K562 (cell line): Measurements from ENCODE around the gene DAPP1.

ENCODE experiments used
- CREM ChIP-seq: IDR thresholded peaks from 2 replicates; pipeline ENCODE4 v1.6.1; 2014; ENCODE audit warnings: antibody characterized with exemption, low read depth
- E2F8 ChIP-seq: fragments of 450-650 bp; IDR thresholded peaks from 2 replicates; pipeline ENCODE4 v1.7.1; 2018; ENCODE audit warnings: mild to moderate bottlenecking, low read depth; ENCODE audit not compliant: partially characterized antibody
- EGR1 ChIP-seq: fragments of 450-650 bp; conservative IDR thresholded peaks from 2 replicates; pipeline ENCODE4 v1.6.1; 2017; ENCODE audit warnings: mild to moderate bottlenecking
- EHMT2 ChIP-seq: fragments of 450-650 bp; IDR thresholded peaks from 2 replicates; pipeline ENCODE4 v1.6.1; 2018; ENCODE audit warnings: antibody characterized with exemption
- FOXM1 ChIP-seq, 2 experiments: fragments of 450-650 bp in 1 of 2; sonication (generic) in 1 of 2; formaldehyde crosslinking in 1 of 2; IDR thresholded peaks; 2 replicates each; pipeline versions ENCODE4 v1.6.1 to v1.9.0; 2017 to 2022; ENCODE audit warnings: low read depth in 2 of 2, mild to moderate bottlenecking in 2 of 2, missing genetic modification reagents in 1 of 2, moderate library complexity in 1 of 2
- POLR2A ChIP-seq: fragments of 450-650 bp; conservative IDR thresholded peaks from 2 replicates; pipeline ENCODE4 v1.6.1; 2016
- USF2 ChIP-seq: sonication (generic); formaldehyde crosslinking; IDR thresholded peaks from 2 replicates; pipeline ENCODE4 v1.5.0; 2020; ENCODE audit warnings: missing genetic modification reagents
- ZNF12 ChIP-seq: sonication (generic); formaldehyde crosslinking; IDR thresholded peaks from 2 replicates; pipeline ENCODE4 v1.4.0; 2020; ENCODE audit warnings: mild to moderate bottlenecking, missing genetic modification reagents
- ZNF561 ChIP-seq: fragments of 450-650 bp; formaldehyde crosslinking; conservative IDR thresholded peaks from 2 replicates; pipeline ENCODE4 v1.4.0; 2020; ENCODE audit warnings: mild to moderate bottlenecking, moderate library complexity
- TF ChIP-seq, protein P1 (sequence below): fragments of 250-450 bp; sonication (Bioruptor Pico); IDR thresholded peaks from 2 replicates; pipeline ENCODE4 v1.8.0; 2022; ENCODE audit warnings: inconsistent platforms, mild to moderate bottlenecking, moderate library complexity, borderline replicate concordance

GRCh38 chr4:99872570-99872969 lies 55.9 kb downstream of the DAPP1 start:
- no peak for TF ChIP-seq FOXM1 (IDR thresholded peaks at IDR 0.05; ENCODE audit: low read depth)
- no peak for TF ChIP-seq FOXM1 (CRISPR knock-in tag; IDR thresholded peaks at IDR 0.05; ENCODE audit: low read depth)
- TF ChIP-seq, protein P1, sequence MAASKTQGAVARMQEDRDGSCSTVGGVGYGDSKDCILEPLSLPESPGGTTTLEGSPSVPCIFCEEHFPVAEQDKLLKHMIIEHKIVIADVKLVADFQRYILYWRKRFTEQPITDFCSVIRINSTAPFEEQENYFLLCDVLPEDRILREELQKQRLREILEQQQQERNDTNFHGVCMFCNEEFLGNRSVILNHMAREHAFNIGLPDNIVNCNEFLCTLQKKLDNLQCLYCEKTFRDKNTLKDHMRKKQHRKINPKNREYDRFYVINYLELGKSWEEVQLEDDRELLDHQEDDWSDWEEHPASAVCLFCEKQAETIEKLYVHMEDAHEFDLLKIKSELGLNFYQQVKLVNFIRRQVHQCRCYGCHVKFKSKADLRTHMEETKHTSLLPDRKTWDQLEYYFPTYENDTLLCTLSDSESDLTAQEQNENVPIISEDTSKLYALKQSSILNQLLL (CRISPR knock-in tag): no peak
- TF ChIP-seq EHMT2: no peak
- TF ChIP-seq E2F8: no peak
- TF ChIP-seq ZNF561: no peak
- TF ChIP-seq USF2: no peak
- no peak for TF ChIP-seq POLR2A
- no peak for TF ChIP-seq ZNF12 (CRISPR knock-in tag)
- no peak for TF ChIP-seq EGR1
- no peak for TF ChIP-seq CREM
